Body of pancreas (tissue), 4 donors: ENCODE results near the gene SLC16A10.

Experiments used
- CTCF ChIP-seq, 7 experiments: fragments of 450-650 bp in 4 of 7; fragments of 200-600 bp in 3 of 7; sonication (generic) in 3 of 7; IDR thresholded peaks; one replicate each; pipeline ENCODE4 v1.5.1; 2016 to 2019; ENCODE audit warnings: antibody characterized with exemption in 7 of 7
- POLR2A ChIP-seq, 3 donors: fragments of 450-650 bp; IDR thresholded peaks; one replicate each; pipeline ENCODE4 v1.6.1; 2016; ENCODE audit warnings: antibody characterized with exemption in 3 of 3, mild to moderate bottlenecking in 2 of 3

GRCh38 chr6:111088668-111089003 lies 1.3 kb downstream of the SLC16A10 start:
- no peak for TF ChIP-seq POLR2A (IDR thresholded peaks at IDR 0.05)
- TF ChIP-seq CTCF (IDR thresholded peaks at IDR 0.05) = no peak
